IPS-18c (cell line): ENCODE measurements around the gene MCOLN1.

Source experiments
- H3K4me3 ChIP-seq: 2 replicates; pipeline ENCODE4 v1.7.0; 2013; ENCODE audit warnings: low read depth, mild to moderate bottlenecking, low read length, moderate library complexity; ENCODE audit not compliant: insufficient read depth
- H3K9me3 ChIP-seq: one replicate; pipeline ENCODE4 v1.6.1; 2013; ENCODE audit warnings: mild to moderate bottlenecking, low read length, moderate library complexity; ENCODE audit not compliant: control insufficient read depth, insufficient read depth

MCOLN1 gene

DNA sequence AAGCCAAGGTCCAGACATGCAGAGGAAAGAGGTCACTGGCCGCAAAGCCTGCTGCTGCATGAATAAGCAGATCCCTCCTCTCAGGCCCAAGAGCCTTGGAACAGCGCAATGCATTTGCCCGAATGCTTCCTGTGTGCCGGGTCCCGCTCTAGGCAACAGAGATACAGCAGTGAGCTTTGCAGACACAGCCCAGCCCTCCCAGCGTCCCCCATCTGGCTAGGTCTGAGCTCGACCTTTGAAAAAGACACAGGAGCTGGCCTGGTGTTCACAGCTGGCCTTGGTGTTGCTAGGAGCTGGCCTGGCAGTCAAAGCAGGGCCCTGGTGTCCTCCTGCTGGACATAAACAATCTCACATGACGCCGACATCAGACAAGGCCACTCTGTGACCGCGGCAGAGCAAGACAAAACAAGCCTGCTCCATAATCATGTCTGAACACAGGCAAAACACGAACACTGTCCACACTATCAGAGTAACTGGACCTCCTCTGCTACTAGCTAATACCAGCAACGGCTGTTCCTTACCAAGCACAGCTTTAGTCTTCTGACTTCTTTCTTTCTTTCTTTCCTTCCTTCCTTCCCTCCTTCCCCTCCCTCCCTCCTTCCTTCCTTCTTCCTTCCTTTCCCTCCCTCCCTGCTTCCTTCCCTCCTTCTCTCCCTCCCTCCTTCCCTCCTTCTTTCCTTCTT lies 27.9 kb upstream of the MCOLN1 start:
- H3K9me3 ChIP-seq, result no peaks in the 10 kb centered on the region
- no peak overlapping the region for H3K4me3 ChIP-seq

DNA sequence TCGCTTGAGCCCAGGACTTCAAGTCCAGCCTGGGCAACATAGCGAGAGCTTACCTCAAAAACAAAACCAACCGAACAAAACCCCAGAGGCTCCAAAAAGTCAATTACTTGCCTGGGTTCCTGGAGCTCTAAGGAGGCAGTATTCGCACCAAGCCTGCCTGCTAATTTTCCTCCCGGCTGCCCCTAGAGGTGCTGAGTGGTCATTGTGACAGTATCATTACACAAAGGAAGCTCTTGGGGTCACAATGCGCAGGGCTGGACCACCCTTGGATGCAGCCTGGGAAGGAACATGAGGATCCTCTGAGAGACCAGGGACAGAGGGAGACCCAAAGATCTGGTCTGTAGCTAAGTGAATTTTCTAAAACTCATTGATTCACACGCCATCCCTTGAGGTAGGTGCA lies 25.1 kb upstream of the MCOLN1 start:
- Histone ChIP-seq H3K9me3 (no peaks in the 10 kb centered on the region), H3K4me3 (no peak overlapping the region)

- H3K9me3 ChIP-seq, result no peaks in the 10 kb centered on the region
- peak overlapping the region; percentile 51 for H3K4me3 ChIP-seq
Observed at GRCh38 chr19:7500811-7501450, 21.5 kb upstream of the MCOLN1 start.

- Histone ChIP-seq H3K9me3 (peaks cover 2% of the 10 kb centered on the region), H3K4me3 (no peak overlapping the region)
Observed at GRCh38 chr19:7502552-7502951, 19.9 kb upstream of the MCOLN1 start.

DNA sequence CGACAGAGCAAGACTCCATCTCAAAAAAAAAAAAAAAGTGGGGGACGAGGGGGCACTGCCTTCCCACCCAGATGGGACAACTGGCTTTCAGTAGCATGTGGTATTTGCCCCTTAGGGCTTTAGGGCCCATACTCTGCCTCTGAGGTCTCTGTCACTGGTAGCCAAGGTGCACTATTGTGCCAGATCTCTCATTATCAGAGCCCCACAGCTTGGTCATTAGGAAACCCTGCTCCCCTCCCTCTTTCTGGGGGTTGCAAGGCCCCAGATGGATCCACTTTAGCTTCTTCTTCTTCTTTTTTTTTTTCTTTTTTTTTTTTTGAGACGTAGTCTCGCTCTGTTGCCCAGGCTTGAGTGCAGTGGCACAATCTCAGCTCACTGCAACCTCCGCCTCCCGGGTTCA lies 17.7 kb upstream of the MCOLN1 start:
- peaks cover 2% of the 10 kb centered on the region for H3K9me3 ChIP-seq
- no peak overlapping the region for H3K4me3 ChIP-seq

- Histone ChIP-seq H3K9me3 (peaks cover 2% of the 10 kb centered on the region), H3K4me3 (peak overlapping the region; percentile 43; the same call in 1 of the 2 replicates)
Observed at GRCh38 chr19:7505288-7505681, 17.1 kb upstream of the MCOLN1 start.

DNA sequence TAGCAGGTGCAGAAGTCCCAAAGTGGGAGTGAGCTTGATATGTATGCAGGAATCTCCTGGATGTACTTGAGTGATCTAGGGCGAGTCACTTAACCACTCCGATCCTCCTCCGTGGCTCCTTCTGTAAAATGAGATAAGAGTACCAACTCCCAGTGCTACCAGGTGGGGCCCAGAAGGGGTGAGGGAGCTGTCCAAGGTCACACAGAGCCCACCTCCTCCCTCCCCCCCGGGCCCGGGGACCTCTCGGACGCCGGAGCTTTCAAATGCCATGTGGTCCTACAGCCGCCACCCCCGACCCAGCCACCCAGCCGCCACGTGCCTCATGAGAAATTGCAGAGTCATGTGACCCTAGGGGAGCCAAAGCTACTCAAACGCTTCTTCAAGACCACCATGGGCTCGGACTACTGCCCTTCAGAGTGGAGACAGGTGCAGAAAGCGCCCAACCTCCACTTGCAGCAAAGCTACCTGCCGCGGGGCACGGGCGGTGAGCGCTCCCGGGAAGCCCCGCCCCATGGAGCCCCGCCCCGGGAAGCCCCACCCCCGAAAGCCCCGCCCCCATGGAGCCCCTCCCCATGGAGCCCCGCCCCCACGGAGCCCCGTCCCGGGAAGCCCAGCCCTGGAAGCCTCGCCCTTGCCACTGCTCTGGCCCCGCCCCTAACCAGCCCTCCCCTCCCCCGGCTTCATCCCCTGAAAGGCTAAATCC lies 16.6 kb upstream of the MCOLN1 start:
- Histone ChIP-seq H3K4me3 (peak overlapping the region; percentile 43; the same call in 1 of the 2 replicates), H3K9me3 (peaks cover 2% of the 10 kb centered on the region)

DNA sequence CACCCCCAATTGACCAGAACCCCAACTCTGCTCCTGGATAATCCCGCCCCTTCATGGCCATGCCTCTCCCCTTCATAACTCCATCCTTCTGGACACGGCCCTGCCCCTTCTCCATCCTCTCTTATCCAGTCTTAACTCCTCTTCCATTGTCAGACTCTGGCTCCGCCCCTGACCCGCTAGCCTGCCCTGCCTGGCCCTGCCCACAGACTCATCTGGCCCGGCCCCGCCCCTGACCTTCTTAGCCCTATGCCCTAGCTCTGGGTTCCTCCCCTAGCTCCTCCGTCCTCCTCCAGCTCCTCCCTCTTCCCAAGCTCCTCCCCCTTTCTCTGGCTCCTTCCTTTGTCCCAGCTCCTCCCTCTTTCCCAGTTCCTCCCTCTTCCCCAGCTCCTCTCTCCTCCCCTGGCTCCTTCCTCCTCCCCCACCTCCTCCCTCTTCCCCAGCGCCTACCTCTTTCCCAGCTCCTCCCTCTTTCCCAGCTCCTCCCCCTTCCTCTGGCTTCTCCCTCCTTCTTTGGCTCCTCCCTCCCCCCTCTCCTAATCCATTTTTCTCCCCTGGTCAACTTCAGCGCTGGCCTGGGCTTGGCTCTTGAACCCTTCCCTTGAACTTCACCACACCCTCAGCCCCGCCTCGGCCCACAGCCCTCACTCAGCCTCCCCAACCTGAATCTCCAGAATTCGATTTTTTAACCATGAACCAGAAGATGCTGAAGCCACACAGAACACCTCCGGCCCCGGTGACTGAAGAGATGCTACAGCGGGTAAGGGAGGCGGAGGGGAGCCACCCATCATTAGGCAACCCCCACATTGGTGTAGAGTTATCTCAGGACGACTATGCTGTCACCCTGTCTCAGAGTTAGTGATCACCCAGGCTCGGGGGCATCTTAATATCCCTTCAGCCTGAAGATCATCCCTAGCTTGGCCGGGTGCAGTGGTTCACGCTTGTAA lies 15.8 kb upstream of the MCOLN1 start:
- H3K9me3 ChIP-seq, result peaks cover 2% of the 10 kb centered on the region
- H3K4me3 ChIP-seq, result peak overlapping the region; percentile 31; the same call in 1 of the 2 replicates

DNA sequence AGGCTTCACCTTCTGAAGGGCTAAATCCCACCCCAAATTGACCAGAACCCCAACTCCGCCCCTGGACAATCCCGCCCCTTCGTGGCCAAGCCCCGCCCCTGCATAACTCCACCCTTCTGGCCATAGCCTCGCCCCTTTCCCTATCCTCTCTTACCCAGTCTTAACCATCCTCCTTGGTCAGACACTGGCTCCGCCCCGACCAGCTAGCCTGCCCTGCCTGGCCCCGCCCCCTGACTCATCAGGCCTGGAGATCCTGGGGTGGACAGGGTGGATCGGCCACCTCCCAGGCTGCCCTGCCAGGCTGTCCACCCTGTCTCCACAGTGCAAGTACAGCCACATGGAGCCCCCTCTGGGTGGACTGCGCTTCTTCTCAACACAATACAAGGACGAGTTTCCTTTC lies 14.5 kb upstream of the MCOLN1 start:
- no peak overlapping the region for H3K4me3 ChIP-seq
- H3K9me3 ChIP-seq, result peaks cover 2% of the 10 kb centered on the region

GRCh38 chr19:7509625-7510024 lies 12.8 kb upstream of the MCOLN1 start:
- Histone ChIP-seq H3K4me3 (no peak overlapping the region), H3K9me3 (peaks cover 2% of the 10 kb centered on the region)

DNA sequence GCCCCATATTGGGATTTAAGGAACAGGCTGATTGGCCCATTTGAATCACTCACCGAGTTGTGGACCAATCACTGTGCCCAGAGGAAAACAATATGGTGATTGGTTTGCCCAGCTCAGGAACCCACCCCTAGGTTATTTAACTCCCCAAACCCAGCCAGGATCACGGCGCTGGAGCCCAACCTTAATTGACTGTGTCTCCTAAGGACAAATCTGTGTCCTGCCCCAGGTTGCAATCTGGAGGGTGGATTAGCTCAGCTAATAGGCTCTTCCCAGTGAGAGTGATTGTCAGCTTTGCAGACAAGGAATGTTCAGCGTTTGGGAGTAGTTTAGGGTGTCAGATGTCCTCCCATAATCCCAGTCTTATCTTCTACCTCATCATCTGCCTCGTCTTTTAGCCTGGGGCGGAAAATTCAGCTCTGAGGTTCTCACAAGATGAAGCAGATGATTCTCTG lies 10.0 kb upstream of the MCOLN1 start:
- Histone ChIP-seq H3K9me3 (no peaks in the 10 kb centered on the region), H3K4me3 (no peak overlapping the region)

DNA sequence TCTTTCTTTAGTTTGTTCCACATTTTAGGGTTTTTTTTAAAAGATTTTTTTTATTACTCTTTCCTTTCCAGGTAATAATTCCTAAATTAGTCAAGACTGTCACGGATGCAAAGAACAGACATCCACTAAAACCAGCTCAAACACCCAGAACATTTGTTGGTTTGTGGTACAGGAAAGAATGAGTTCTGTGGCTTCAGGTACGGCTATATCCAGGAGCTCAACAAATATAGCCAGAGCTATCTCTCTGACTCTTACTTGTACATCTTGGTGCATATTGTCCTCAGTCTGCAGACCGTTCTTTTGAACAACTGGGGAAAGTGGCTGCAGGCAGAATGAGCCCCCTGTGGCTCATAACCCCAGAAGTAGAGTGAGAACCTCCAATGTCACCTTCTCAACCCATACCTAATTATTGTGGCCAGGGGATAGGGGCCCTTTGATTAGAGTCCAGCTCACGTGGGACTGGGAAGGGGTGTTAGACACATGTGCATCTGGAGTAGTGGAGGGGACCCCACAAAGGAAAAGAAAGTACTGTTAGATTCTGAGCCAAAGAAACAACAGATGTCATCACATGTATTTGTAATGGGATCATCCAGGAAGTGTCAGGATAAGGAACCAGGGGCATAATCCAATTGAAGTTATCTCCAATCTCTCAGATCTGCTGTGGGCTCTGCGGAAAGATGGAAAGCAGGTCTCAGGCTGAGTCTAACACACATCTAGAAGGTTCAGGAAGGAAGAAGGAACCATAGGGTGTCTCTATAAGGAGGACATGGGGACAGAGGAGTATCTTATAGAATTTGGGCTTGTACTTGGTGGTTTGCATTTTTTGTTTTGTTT lies 8.4 kb upstream of the MCOLN1 start:
- no peak overlapping the region for H3K4me3 ChIP-seq
- H3K9me3 ChIP-seq, result no peaks in the 10 kb centered on the region

- Histone ChIP-seq H3K9me3 (no peaks in the 10 kb centered on the region), H3K4me3 (no peak overlapping the region)
Observed at GRCh38 chr19:7515110-7515644, 7.2 kb upstream of the MCOLN1 start.

- Histone ChIP-seq H3K4me3 (peak within 1 kb of the TSS; percentile 73), H3K9me3 (no peaks in the 10 kb centered on the region)
Observed at GRCh38 chr19:7515645-7516151, 6.7 kb upstream of the MCOLN1 start, which contains the start of gene ZNF358. TSS of gene ZNF358 (plus strand) at chr19:7516103. CDS start at chr19:7519243, 3,140 bp downstream.

GRCh38 chr19:7516333-7516732 lies 6.1 kb upstream of the MCOLN1 start:
- H3K4me3 ChIP-seq, result peak overlapping the region; percentile 73
- H3K9me3 ChIP-seq, result no peaks in the 10 kb centered on the region

DNA sequence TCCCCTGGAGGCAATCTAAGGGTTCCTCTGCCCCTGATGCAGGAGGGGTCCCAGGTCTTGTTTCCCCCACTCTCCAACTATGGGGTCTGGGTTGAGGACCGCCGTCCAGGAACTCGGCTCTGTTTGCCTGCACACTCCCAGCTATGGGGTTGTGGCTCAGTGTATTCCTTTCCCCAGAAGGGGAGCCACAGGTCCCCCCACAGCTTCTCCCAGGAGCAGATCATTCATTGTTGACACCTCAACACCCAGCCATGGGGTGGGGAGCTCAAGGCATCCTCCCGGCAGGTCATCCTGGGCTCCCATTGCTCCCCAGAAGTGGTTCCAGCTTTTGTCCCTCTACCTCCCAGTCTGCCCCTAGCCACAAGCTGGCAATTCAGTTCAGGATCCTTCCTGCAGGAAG lies 5.5 kb upstream of the MCOLN1 start:
- Histone ChIP-seq H3K4me3 (peak overlapping the region; percentile 73), H3K9me3 (no peaks in the 10 kb centered on the region)
